Measurements from ENCODE around the gene RAPH1.
"Not testable (repeated sequence)": the region's sequence is repeated elsewhere in the genome, so short reads cannot be mapped to it uniquely, and the experiment has no call there.

RAPH1 gene

GRCh38 chr2:203418271-203418670 is 116.8 kb downstream of the RAPH1 start:
- Histone ChIP-seq H3K4me1 (no peaks in the 10 kb centered on the region), H3K27ac (no peak overlapping the region), H3K27me3 (no peaks in the 10 kb centered on the region), H3K4me3 (no peak overlapping the region), H3K36me3 (peaks cover 85% of the 10 kb centered on the region), H3K9me3 (peaks cover 14% of the 10 kb centered on the region), H3K9ac (no peak overlapping the region), H4K20me1 (no peaks in the 10 kb centered on the region), H3K4me2 (no peak overlapping the region)
- TF ChIP-seq Cebpa-rat (IDR thresholded peaks at IDR 0.05) = no peak

GRCh38 chr2:203413796-203414195 is 121.3 kb downstream of the RAPH1 start:
- Histone ChIP-seq H3K36me3 (peaks cover 86% of the 10 kb centered on the region), H3K27ac (no peak overlapping the region), H3K4me2 (no peak overlapping the region), H3K4me3 (no peak overlapping the region), H3K4me1 (no peaks in the 10 kb centered on the region), H3K9me3 (peaks cover 8% of the 10 kb centered on the region), H3K9ac (no peak overlapping the region), H4K20me1 (no peaks in the 10 kb centered on the region), H3K27me3 (no peaks in the 10 kb centered on the region)
- no peak for TF ChIP-seq Cebpa-rat (IDR thresholded peaks at IDR 0.05)

DNA sequence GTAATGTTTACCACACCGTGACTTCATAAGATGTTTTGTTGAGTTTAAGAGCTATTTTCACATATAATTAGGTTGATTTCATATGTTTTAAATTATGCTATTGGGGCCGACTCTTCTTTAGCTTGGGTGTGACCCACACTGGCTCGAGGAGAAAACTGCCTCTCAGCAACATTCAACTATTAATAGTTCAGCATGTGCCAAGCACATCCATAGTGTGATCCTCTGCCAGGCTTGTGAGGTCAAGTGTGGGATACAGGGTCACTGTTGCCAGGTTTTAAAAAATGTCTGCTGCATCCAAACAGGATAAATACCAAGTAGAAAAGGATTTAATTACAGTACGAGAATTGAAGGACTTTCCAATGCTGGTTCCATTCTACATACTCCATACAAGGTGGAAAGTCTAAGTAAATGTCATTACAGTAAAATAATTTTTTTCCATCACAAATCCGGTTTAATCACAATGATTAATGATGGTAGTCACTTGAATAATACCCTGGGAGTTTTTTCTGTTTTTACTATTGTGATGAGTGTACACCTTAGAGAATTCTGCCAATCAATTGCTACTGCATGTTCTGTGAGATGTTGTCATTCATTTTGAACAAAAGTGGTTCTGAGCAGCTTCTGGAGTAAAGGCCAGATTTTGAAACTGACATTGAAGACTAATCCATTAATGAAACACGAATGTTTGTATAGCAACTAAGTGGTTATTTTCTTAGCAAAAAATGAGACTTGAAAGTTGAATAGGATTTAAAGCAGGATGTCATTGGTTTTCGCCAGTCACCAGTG is 122.4 kb downstream of the RAPH1 start:
- no peaks in the 10 kb centered on the region for H3K4me1 ChIP-seq
- no peak overlapping the region for H3K4me3 ChIP-seq
- H3K4me2 ChIP-seq = no peak overlapping the region
- no peak overlapping the region for H3K9ac ChIP-seq
- H3K27ac ChIP-seq = no peak overlapping the region
- H4K20me1 ChIP-seq = no peaks in the 10 kb centered on the region
- TF ChIP-seq Cebpa-rat (IDR thresholded peaks at IDR 0.05) = no peak
- peaks cover 85% of the 10 kb centered on the region for H3K36me3 ChIP-seq
- H3K27me3 ChIP-seq = no peaks in the 10 kb centered on the region
- no peaks in the 10 kb centered on the region for H3K9me3 ChIP-seq

GRCh38 chr2:203407496-203407895 is 127.6 kb downstream of the RAPH1 start:
- no peaks in the 10 kb centered on the region for H3K9me3 ChIP-seq
- H3K9ac ChIP-seq = no peak overlapping the region
- TF ChIP-seq Cebpa-rat (IDR thresholded peaks at IDR 0.05) = no peak
- no peaks in the 10 kb centered on the region for H3K27me3 ChIP-seq
- H3K36me3 ChIP-seq = peaks cover 80% of the 10 kb centered on the region
- no peak overlapping the region for H3K27ac ChIP-seq
- no peaks in the 10 kb centered on the region for H4K20me1 ChIP-seq
- H3K4me3 ChIP-seq = no peak overlapping the region
- H3K4me1 ChIP-seq = no peaks in the 10 kb centered on the region
- H3K4me2 ChIP-seq = no peak overlapping the region

DNA sequence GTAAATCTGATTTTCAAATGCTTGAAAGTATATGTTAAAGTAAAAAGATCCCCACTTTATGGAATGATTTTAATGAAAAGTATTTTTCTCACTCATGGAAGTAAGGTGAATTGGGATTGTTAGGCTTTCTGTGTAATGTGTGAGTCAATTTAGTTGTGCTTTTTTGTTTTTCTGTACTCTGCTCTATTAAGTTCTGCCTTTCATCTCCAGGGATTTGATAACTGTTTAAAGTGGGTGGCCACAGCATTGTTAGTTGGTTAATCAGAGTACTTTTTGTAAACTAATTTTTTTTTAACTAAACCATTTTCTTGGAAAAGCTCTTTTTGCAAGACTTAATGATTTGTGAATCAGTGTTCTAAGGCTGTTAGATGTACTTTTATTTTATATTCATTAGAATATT is 130.1 kb downstream of the RAPH1 start:
- H4K20me1 ChIP-seq = no peaks in the 10 kb centered on the region
- H3K27me3 ChIP-seq = no peaks in the 10 kb centered on the region
- no peak overlapping the region for H3K4me2 ChIP-seq
- peaks cover 71% of the 10 kb centered on the region for H3K36me3 ChIP-seq
- no peak overlapping the region for H3K9ac ChIP-seq
- H3K4me1 ChIP-seq = no peaks in the 10 kb centered on the region
- no peak overlapping the region for H3K27ac ChIP-seq
- H3K4me3 ChIP-seq = no peak overlapping the region
- no peak for TF ChIP-seq Cebpa-rat (IDR thresholded peaks at IDR 0.05)
- no peaks in the 10 kb centered on the region for H3K9me3 ChIP-seq

DNA sequence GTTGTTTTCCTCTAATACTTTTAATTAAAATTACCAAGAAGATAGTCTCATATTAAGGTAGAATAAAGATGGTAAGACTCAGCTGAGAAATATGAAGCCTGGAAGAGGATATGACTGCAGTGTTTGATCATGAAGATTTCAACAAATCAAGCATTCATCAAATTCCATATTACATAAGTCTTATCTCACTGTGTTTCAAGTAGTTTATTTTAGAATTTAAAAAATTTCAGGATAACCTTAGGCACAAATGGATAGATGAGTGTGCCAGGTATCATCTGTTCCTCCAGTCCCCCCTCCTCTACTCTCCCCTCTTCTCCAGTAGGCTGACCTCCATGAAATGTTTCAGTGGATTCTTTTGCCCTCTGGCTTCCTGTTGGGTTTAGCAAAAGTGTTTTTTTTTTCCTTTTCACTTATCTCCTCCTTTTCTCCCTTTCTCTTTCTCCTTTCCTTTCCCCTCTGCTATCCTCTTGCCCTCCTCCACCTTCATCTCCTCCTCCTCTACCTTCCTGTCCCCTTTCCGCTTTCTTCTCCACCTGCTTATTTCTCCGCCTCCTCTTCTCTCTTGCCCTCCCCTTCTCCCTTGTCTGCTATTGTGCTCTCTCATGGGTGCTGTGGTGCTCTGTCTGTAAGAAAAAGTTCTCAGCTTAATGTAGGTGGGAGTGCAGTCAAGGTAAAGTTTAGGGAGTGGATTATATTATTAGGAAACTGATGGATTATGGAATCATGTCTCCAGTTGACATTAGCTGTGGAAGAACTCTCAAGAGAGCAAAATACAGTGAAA is 134.1 kb downstream of the RAPH1 start:
- TF ChIP-seq Cebpa-rat (IDR thresholded peaks at IDR 0.05) = no peak
- no peak overlapping the region for H3K4me2 ChIP-seq
- H3K4me3 ChIP-seq = no peak overlapping the region
- H3K4me1 ChIP-seq = no peaks in the 10 kb centered on the region
- no peak overlapping the region for H3K9ac ChIP-seq
- no peaks in the 10 kb centered on the region for H3K27me3 ChIP-seq
- H3K36me3 ChIP-seq = peaks cover 55% of the 10 kb centered on the region
- H3K27ac ChIP-seq = no peak overlapping the region
- H4K20me1 ChIP-seq = no peaks in the 10 kb centered on the region
- no peaks in the 10 kb centered on the region for H3K9me3 ChIP-seq

DNA sequence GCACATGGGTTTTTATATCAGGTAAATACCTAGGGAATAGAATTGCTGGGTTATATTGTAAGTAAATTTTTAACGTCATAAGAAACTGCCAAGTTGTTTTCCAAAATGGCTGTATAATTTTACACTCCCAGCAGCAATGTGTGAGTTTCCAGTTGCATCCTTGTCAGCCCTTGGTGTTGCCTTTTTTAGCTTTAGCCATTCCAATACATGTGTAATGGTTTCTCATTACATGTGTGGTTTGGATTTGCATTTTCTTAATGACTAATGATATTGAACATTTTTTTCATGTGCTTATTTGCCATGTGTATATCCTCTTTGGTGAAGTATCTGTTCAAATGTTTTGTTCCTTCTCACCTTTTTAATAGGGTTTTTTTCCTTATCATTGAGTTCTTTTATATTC is 136.1 kb downstream of the RAPH1 start:
- TF ChIP-seq Cebpa-rat (IDR thresholded peaks at IDR 0.05) = no peak
- H3K9me3 ChIP-seq = no peaks in the 10 kb centered on the region
- H3K9ac ChIP-seq = no peak overlapping the region
- H3K4me1 ChIP-seq = no peaks in the 10 kb centered on the region
- H3K4me2 ChIP-seq = no peak overlapping the region
- H3K4me3 ChIP-seq = no peak overlapping the region
- H3K36me3 ChIP-seq = peaks cover 52% of the 10 kb centered on the region
- H4K20me1 ChIP-seq = no peaks in the 10 kb centered on the region
- no peaks in the 10 kb centered on the region for H3K27me3 ChIP-seq
- H3K27ac ChIP-seq = no peak overlapping the region

DNA sequence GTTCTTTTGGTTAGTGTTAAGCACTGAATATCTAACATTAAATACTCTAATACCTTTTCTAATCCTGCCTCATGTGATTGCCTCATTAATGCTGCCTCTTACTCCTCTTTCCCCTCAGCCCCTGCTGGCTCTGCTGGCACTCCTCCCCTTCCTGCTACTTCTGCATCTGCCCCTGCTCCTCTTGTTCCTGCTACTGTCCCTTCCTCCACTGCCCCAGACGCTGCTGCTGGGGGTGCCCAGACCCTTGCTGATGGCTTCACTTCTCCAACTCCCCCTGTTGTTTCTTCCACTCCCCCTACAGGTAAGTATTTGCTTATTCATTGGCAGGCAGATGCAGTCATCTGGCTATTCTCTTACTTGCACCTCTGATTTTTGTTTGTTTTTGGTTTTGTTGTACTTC is 138.4 kb downstream of the RAPH1 start:
- H3K27me3 ChIP-seq = no peaks in the 10 kb centered on the region

DNA sequence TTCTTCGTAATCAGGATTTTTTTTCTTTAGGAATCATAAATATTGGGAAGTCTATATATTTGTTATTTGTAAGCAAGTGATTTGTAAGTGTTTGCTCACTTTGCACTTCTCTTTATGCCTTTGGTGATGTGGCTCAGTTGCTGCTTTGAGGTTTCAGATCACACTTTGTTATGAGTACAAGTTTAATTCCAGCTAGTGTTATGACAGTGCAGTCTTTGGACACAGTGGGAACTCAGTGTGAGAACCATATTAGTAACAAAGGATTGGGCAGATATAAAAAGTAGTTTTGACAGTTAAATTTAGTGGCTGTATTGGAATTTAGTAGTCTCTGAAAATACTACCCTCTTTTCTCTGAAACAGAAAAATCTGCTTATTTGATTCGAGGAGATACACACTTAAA is 139.2 kb downstream of the RAPH1 start:
- no peak overlapping the region for H3K27ac ChIP-seq
- no peak overlapping the region for H3K4me2 ChIP-seq
- TF ChIP-seq Cebpa-rat (IDR thresholded peaks at IDR 0.05) = no peak
- H3K4me1 ChIP-seq = no peaks in the 10 kb centered on the region
- no peaks in the 10 kb centered on the region for H3K9me3 ChIP-seq
- no peaks in the 10 kb centered on the region for H4K20me1 ChIP-seq
- peaks cover 34% of the 10 kb centered on the region for H3K36me3 ChIP-seq
- H3K27me3 ChIP-seq = no peaks in the 10 kb centered on the region
- no peak overlapping the region for H3K9ac ChIP-seq
- no peak overlapping the region for H3K4me3 ChIP-seq

More for the DNA sequence above, 138.4 kb downstream of the RAPH1 start:
- Histone ChIP-seq H3K36me3 (peaks cover 34% of the 10 kb centered on the region), H3K9ac (no peak overlapping the region), H3K4me2 (no peak overlapping the region), H4K20me1 (no peaks in the 10 kb centered on the region), H3K4me1 (no peaks in the 10 kb centered on the region), H3K27ac (no peak overlapping the region), H3K9me3 (no peaks in the 10 kb centered on the region), H3K4me3 (no peak overlapping the region)
- TF ChIP-seq Cebpa-rat (IDR thresholded peaks at IDR 0.05) = no peak

DNA sequence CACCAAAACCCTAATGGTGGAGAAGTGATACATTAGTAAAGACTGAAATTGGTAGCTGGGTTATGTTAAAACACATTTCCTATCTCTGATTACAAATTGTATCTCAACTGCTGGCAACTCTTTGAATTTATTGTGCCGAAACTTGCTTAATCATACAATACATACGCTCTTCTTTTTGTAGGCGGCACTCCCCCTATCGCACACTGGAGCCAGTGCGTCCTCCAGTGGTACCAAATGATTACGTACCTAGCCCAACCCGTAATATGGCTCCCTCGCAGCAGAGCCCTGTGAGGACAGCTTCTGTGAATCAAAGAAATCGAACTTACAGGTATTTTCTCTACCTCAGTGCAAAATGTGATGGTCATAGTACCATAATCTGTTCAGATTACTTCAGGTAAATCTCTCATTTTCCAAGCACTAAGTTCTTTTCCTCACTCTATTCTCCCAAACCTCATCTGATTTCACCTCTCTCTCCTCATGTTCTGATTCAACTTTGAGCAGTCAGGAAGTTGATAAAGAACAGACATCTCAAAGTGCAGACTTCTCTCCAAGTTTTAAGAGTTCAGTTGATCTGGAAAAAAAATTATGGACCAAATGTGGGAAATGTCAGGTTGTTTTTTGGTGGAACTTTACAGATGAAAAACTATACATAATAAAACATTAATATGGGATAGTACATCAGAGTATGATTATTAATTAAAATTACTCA is 140.4 kb downstream of the RAPH1 start:
- Histone ChIP-seq H3K9me3 (no peaks in the 10 kb centered on the region), H3K9ac (no peak overlapping the region), H3K27ac (no peak overlapping the region), H3K4me1 (no peaks in the 10 kb centered on the region), H3K36me3 (peaks cover 42% of the 10 kb centered on the region), H3K4me3 (no peak overlapping the region), H3K4me2 (no peak overlapping the region), H4K20me1 (no peaks in the 10 kb centered on the region), H3K27me3 (no peaks in the 10 kb centered on the region)
- no peak for TF ChIP-seq Cebpa-rat (IDR thresholded peaks at IDR 0.05)

GRCh38 chr2:203388153-203388552 is 146.9 kb downstream of the RAPH1 start:
- not testable (repeated sequence) for H3K27me3 ChIP-seq, H3K4me1 ChIP-seq, H3K9ac ChIP-seq, H3K4me2 ChIP-seq, H4K20me1 ChIP-seq, H3K9me3 ChIP-seq, H3K27ac ChIP-seq, H3K4me3 ChIP-seq
- peaks cover 39% of the 10 kb centered on the region for H3K36me3 ChIP-seq

All from BLaER1 (cell line).